Psoas muscle (tissue), 8 donors: ENCODE results near the gene FIZ1. TPM values are rescaled to one million over a fixed set of nuclear protein-coding genes. Genes with fewer than 3 reads are reported as not detected.

ENCODE experiments used
- ATAC-seq, 4 donors: fragments of 200-7000 bp; cut with Tn5 transposase; one replicate each; pipeline ENCODE4 v1.9.1; 2020; ENCODE audit warnings: moderate library complexity in 3 of 4, mild to moderate bottlenecking in 2 of 4
- DNase-seq, 2 donors: peaks; one replicate each; pipeline ENCODE4 v3.0.0-alpha.2; 2020
- H3K27ac ChIP-seq: fragments of 200-600 bp; one replicate; pipeline ENCODE4 v1.8.0; 2022
- H3K27me3 ChIP-seq, 3 donors: fragments of 200-600 bp in 1 of 3; one replicate each; pipeline versions ENCODE4 v1.6.1 to v1.8.0; 2013 to 2022; ENCODE audit warnings: low read length in 2 of 3, mild to moderate bottlenecking in 2 of 3, moderate library complexity in 1 of 3; ENCODE audit not compliant: insufficient read depth in 3 of 3
- H3K36me3 ChIP-seq, 2 donors: fragments of 200-600 bp in 1 of 2; one replicate each; pipeline versions ENCODE4 v1.6.1 to v1.8.0; 2013 to 2022; ENCODE audit warnings: low read depth in 1 of 2, mild to moderate bottlenecking in 1 of 2, moderate library complexity in 1 of 2; ENCODE audit not compliant: insufficient read depth in 1 of 2
- H3K4me1 ChIP-seq: fragments of 200-600 bp; one replicate; pipeline ENCODE4 v1.8.0; 2022
- H3K4me3 ChIP-seq: fragments of 200-600 bp; one replicate; pipeline ENCODE4 v1.8.0; 2022; ENCODE audit warnings: mild to moderate bottlenecking
- H3K9me3 ChIP-seq: fragments of 200-600 bp; one replicate; pipeline ENCODE4 v1.8.0; 2022
- WGBS, 3 donors: extraction: QIAGEN DNeasy Blood & Tissue Kit; methylation state at CpG; one replicate each; pipeline versions ENCODE4 v1.1.6 to v1.1.7; 2013; 5-methylcytosine and 5-hydroxymethylcytosine counted together
- intact Hi-C, 2 donors: fragments of 100-400 bp; cut with DNase I; formaldehyde crosslinking; loops; one replicate each; pipeline versions ENCODE4 v1.11.0 to v1.14.2; 2022
- polyA plus RNA-seq, 3 donors: library from polyadenylated mRNA; stranded (reverse); fragments of 200-250 nt; gene quantifications; one replicate each; pipeline ENCODE4 v1.2.3, GENCODE V29; 2013
- total RNA-seq, 4 donors: library from RNA; stranded (reverse); fragmentation: NEBNext Ultra II Directional in 2 of 4; extraction: Animal tissue kit (Norgen Biotek cat#: 25700) in 2 of 4; gene quantifications; one replicate each; pipeline versions ENCODE4 v1.2.1 to v1.2.4, GENCODE V29; 2021 to 2023
- TF ChIP-seq, protein P1 (sequence below): fragments of 200-600 bp; IDR thresholded peaks from one replicate; pipeline ENCODE4 v1.8.0; 2022; ENCODE audit warnings: antibody characterized with exemption
- donor health status: healthy with polysubstance abuse.
- donor health status: DM: no; HTN: no; CAD: no; lungs with moderate emphysema.
- donor health status: Bipolar disorder and iron deficiency.
- donor health status: healthy.
- donor health status: DM: yes; HTN: yes; CAD: no.
- donor health status: DM: no; HTN: no; CAD: no.
- donor health status: DM: no; HTN: no; CAD: no.
- donor health status: DM: yes; HTN: yes; CAD: no.

Gene FIZ1
- total and polyA plus RNA-seq, 7 donors, result 9.9 to 23.7 (median 11.5) TPM

DNA sequence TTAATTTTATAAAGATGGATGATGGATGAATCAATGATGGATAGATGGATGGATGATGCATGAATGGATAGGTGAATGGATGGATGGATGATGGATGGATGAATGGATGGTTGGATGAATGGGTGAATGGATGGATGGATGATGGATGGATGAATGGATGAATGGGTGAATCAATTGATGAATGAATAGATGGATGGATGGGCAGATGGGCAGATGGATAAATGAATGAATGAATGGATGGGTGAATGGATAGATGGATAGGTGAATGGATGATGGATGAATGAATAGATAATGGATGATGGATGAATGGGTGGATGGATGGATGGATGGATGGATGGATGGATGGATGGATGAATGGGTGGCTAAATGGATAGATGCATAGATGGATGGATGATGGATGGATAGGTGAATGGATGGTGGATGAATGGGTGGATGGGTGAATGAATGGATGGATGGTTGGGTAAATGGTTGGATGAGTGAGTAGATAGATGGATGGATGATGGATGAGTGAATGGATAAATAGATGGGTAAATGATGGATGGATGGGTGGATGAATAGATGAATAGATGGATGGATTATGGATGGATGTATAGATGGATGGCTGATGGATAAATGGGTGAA is 31.5 kb downstream of the FIZ1 start:
- ATAC-seq, result no peak
- DNase-seq, result no peak
- Histone ChIP-seq H3K9me3 (no peaks in the 10 kb centered on the region), H3K4me3 (no peak overlapping the region), H3K27ac (no peak overlapping the region), H3K27me3 (no peaks in the 10 kb centered on the region), H3K4me1 (no peaks in the 10 kb centered on the region), H3K36me3 (no peaks in the 10 kb centered on the region)
- intact Hi-C loops, result no loop called here
- TF ChIP-seq, protein P1, sequence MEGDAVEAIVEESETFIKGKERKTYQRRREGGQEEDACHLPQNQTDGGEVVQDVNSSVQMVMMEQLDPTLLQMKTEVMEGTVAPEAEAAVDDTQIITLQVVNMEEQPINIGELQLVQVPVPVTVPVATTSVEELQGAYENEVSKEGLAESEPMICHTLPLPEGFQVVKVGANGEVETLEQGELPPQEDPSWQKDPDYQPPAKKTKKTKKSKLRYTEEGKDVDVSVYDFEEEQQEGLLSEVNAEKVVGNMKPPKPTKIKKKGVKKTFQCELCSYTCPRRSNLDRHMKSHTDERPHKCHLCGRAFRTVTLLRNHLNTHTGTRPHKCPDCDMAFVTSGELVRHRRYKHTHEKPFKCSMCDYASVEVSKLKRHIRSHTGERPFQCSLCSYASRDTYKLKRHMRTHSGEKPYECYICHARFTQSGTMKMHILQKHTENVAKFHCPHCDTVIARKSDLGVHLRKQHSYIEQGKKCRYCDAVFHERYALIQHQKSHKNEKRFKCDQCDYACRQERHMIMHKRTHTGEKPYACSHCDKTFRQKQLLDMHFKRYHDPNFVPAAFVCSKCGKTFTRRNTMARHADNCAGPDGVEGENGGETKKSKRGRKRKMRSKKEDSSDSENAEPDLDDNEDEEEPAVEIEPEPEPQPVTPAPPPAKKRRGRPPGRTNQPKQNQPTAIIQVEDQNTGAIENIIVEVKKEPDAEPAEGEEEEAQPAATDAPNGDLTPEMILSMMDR, result no peak

DNA sequence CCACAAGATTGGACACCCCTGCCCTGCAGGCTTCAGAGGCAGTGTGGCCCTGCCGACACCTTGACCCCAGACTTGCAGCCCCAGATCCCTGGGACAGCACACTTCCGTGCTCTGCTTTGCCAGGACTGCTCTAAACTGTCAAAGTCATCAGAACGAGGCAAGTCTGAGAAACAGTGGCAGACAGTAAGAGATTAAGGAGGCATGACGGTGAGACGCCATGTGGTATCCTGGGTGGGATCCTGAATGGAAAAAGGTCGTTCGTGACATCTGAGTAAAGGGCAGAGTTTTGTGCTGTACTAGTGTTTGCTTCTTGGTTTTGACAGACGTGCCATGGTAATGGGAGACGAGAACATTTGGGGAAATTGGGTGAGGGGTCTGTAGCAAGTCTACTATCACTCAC is 32.5 kb downstream of the FIZ1 start:
- 28 to 44% (median 28%) methylated on average over 9 of the region's 9 CpGs for WGBS, 3 donors
- Histone ChIP-seq H3K4me3 (no peak overlapping the region), H3K4me1 (no peaks in the 10 kb centered on the region), H3K9me3 (no peaks in the 10 kb centered on the region), H3K27ac (no peak overlapping the region), H3K27me3 (no peaks in the 10 kb centered on the region), H3K36me3 (no peaks in the 10 kb centered on the region)
- TF ChIP-seq, protein P1, result no peak
- intact Hi-C loops, result no loop called here
- DNase-seq, result no peak
- ATAC-seq, result no peak

DNA sequence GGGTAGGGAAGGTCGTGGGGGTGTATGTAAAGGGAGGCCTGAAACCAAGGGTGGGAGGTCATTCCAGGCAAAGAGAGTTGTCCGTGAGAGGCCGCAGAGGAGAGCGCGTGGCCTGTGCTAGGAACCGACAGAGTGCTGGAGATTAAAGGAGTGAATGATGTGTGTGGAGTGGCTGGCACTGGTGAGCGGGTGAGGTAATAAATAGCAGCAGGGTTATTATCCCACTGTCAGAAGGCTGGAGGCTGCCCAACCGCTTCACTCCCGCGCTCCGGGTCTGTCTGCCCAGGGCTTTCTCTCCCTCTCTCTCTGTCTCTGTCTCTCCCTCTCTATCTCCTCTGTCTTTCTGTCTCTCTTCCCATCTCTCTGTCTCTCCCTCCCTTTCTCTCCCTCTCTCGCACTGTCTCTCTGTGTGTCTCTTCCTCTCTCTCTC is 36.0 kb downstream of the FIZ1 start:
- DNase-seq (peak; percentile 58 to 84), ATAC-seq (peak; percentile 93 to 98 (median 98))
- Histone ChIP-seq H3K27me3 (no peaks in the 10 kb centered on the region), H3K4me3 (peak overlapping the region; percentile 28), H3K36me3 (no peaks in the 10 kb centered on the region), H3K27ac (peak overlapping the region; percentile 83), H3K4me1 (no peaks in the 10 kb centered on the region), H3K9me3 (no peaks in the 10 kb centered on the region)
- WGBS, 3 donors, result 10 to 23% (median 17%) methylated on average over 12 of the region's 12 CpGs
- TF ChIP-seq, protein P1, result no peak
- intact Hi-C loops, result no loop called here

DNA sequence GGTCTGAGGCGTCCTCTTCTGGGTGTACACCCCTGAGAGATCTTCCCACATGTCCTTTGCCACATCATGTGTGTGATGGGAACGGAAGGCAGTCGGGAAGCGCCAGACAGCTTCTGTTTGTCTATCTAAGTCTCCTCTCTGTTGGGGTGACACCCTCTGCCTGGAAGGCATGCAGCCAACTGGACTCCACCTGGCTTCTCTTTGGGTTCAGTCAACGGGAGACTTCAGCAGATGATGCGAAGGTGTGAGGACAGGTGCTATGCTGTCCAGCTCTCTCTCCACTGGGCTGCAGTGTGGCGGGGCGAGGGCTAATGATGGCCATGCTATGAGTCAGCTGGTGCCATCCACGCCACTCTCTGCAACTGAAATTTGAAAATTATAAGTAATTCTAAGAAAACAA is 39.6 kb downstream of the FIZ1 start:
- DNase-seq (peak in 1 of 2 donors; percentile 6), ATAC-seq (no peak)
- H3K4me1 ChIP-seq, result peaks cover 15% of the 10 kb centered on the region
- TF ChIP-seq, protein P1, result no peak
- no peak overlapping the region for H3K27ac ChIP-seq
- 74 to 86% (median 85%) methylated on average over 9 of the region's 9 CpGs for WGBS, 3 donors
- no peak overlapping the region for H3K4me3 ChIP-seq
- H3K36me3 ChIP-seq, result no peaks in the 10 kb centered on the region
- no peaks in the 10 kb centered on the region for H3K9me3 ChIP-seq
- H3K27me3 ChIP-seq, result no peaks in the 10 kb centered on the region
- intact Hi-C loops, result no loop called here

DNA sequence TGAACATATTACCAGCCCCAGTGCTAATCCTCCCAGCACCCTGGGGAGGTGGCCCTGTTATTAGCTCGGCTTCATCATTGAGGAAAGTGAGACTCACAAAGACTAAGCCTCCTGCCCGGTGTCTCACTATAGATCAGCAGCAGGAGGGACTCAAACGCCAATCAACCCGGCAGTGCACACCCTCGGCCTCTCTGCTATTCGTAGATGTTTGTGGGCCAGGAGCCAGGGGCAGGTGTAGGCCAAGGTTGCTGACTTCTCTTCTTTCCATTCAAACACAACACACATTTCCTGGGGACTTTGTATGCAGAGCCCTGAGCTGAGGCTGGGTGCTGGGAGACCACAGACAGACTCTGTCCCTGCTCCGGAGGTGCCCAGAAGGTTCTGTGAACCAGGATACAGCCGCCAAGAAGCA is 44.6 kb downstream of the FIZ1 start:
- peak overlapping the region; percentile 80 for H3K27ac ChIP-seq
- peaks cover 43% of the 10 kb centered on the region for H3K4me1 ChIP-seq
- TF ChIP-seq, protein P1, result no peak
- DNase-seq, result no peak
- intact Hi-C loops, result no loop called here
- peak in 3 of 4 donors; percentile 50 to 78 (median 51) for ATAC-seq
- no peaks in the 10 kb centered on the region for H3K9me3 ChIP-seq
- H3K36me3 ChIP-seq, result no peaks in the 10 kb centered on the region
- WGBS, 3 donors, result 23 to 42% (median 39%) methylated on average over 8 of the region's 8 CpGs
- H3K4me3 ChIP-seq, result peak overlapping the region; percentile 31
- H3K27me3 ChIP-seq, result no peaks in the 10 kb centered on the region
